Renal cortex interstitium (tissue), 11 donors: ENCODE results near the gene CYTH3. TPM values are rescaled to one million over a fixed set of nuclear protein-coding genes. Genes with fewer than 3 reads are reported as not detected.

ENCODE experiments used
- DNase-seq, 11 donors: peaks; one replicate each; pipeline ENCODE4 v3.0.0-alpha.2; 2013; ENCODE audit warnings: low read depth in 9 of 11, low spot score in 4 of 11; ENCODE audit errors: extremely low read depth in 1 of 11
- polyA plus RNA-seq, 3 donors: library from polyadenylated mRNA; unstranded; fragments of 120-200 nt; gene quantifications; one replicate each; pipeline ENCODE4 v1.2.1, GENCODE V29; 2013; ENCODE audit not compliant: insufficient read length in 3 of 3

Gene CYTH3
- polyA plus RNA-seq, 3 donors: 33.8 to 40.4 (median 38.6) TPM

GRCh38 chr7:6268023-6268900 lies 4.2 kb downstream of the CYTH3 start:
- DNase-seq: no peak

GRCh38 chr7:6266699-6267098 lies 5.7 kb downstream of the CYTH3 start:
- DNase-seq: no peak

GRCh38 chr7:6262221-6262620 lies 10.2 kb downstream of the CYTH3 start:
- DNase-seq: no peak

- DNase-seq: no peak
Observed at GRCh38 chr7:6261699-6262098, 10.7 kb downstream of the CYTH3 start.

- DNase-seq: no peak
Observed at GRCh38 chr7:6260291-6261187, 11.9 kb downstream of the CYTH3 start.

- no peak for DNase-seq
Observed at GRCh38 chr7:6259257-6259656, 13.2 kb downstream of the CYTH3 start.

- DNase-seq: peak in 2 of 11 donors; percentile 66
Observed at GRCh38 chr7:6258440-6259182, 13.8 kb downstream of the CYTH3 start.

GRCh38 chr7:6257675-6258074 lies 14.7 kb downstream of the CYTH3 start:
- DNase-seq: no peak

- DNase-seq: no peak
Observed at GRCh38 chr7:6256677-6257535, 15.5 kb downstream of the CYTH3 start.

- no peak for DNase-seq
Observed at GRCh38 chr7:6256109-6256483, 16.3 kb downstream of the CYTH3 start.

GRCh38 chr7:6254866-6255265 lies 17.6 kb downstream of the CYTH3 start:
- DNase-seq: no peak

GRCh38 chr7:6252748-6253147 lies 19.7 kb downstream of the CYTH3 start:
- no peak for DNase-seq

GRCh38 chr7:6252341-6252746 lies 20.1 kb downstream of the CYTH3 start:
- DNase-seq: no peak

GRCh38 chr7:6251653-6252052 lies 20.8 kb downstream of the CYTH3 start:
- DNase-seq: no peak

- DNase-seq: no peak
Observed at GRCh38 chr7:6250364-6250833, 22.0 kb downstream of the CYTH3 start.

GRCh38 chr7:6249043-6249442 lies 23.4 kb downstream of the CYTH3 start:
- DNase-seq: no peak

GRCh38 chr7:6248581-6248980 lies 23.8 kb downstream of the CYTH3 start:
- DNase-seq: no peak

- no peak for DNase-seq
Observed at GRCh38 chr7:6246251-6246917, 26.0 kb downstream of the CYTH3 start.
